ENCODE measurements around the gene ARHGEF19. TPM values are rescaled to one million over a fixed set of nuclear protein-coding genes. Genes with fewer than 3 reads are reported as not detected.
A peak's percentile ranks its signal among the peaks of the same experiment; 100 is the strongest.

ARHGEF19 gene
- total and polyA plus RNA-seq, 2 of the 13 experiments (the other 11 are each of a cell fraction or from before 2014, with no cell fraction given): 1.7 to 1.8 TPM

DNA sequence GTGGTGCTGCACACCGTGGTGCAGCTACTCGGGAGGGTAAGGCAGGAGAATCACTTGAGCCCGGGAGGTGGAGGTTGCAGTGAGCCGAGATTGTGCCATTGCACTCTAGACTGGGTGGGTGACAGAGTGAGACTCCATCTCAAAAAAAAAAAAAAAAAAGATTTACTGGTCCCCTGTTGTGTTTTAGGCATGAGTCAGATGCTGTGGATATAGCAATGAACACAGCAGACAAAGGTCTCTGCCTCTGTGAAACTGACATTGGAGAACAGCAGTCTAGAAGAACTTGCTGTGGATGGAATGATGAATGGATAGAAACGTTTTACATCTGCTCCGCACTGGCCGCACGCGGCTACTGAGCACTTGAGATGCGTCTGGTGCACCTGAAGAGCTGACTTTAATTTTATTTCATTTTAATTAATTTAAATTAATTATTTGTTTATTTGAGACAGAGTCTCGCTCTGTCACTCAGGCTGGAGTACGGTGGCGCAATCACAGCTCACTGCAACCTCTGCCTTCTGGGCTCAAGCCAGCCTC is 32.1 kb downstream of the ARHGEF19 start:
- Histone ChIP-seq H3K9me3 (ENCODE audit: low read length) (no peaks in the 10 kb centered on the region), H2AFZ (ENCODE audit: low read length) (no peak overlapping the region), H3K27ac (ENCODE audit: extremely low read length, insufficient read depth, low read length) (no peak overlapping the region), H3K4me2 (ENCODE audit: low read depth, low read length) (no peak overlapping the region), H3K9ac (ENCODE audit: insufficient read depth, low read depth, low read length) (no peak overlapping the region), H3K36me3 (replicated peaks in 1 of 2; ENCODE audit: control insufficient read depth in 1 of 2, insufficient read depth in 2 of 2, low read length in 2 of 2) (no peaks in the 10 kb centered on the region), H3K4me1 (ENCODE audit: insufficient read depth, low read length) (peaks cover 99% of the 10 kb centered on the region), H4K20me1 (ENCODE audit: insufficient read depth, low read length) (no peaks in the 10 kb centered on the region), H3K27me3 (ENCODE audit: control insufficient read depth in 1 of 2, insufficient read depth in 2 of 2, low read length in 2 of 2) (no peaks in the 10 kb centered on the region), H3K79me2 (ENCODE audit: insufficient read depth, low read length) (no peaks in the 10 kb centered on the region), H3K4me3 (replicated peaks in 1 of 3; ENCODE audit: insufficient read depth in 1 of 3, low read depth in 2 of 3, low read length in 3 of 3) (no peak overlapping the region)
- intact Hi-C loops (cut with micrococcal nuclease; ENCODE audit: unreplicated experiment) (no loop called here), in situ Hi-C loops (cut with HindIII; ENCODE audit: extremely low pct_ligation_motif_present, low pct_unique_long_range_greater_than_20kb) (loop anchor here (5.0 kb wide), 2 partner anchors 33 to 103 kb away; no protein-coding TSS in a partner anchor)
- DNase-seq (ENCODE audit: low spot score) (no peak), FAIRE-seq (no peak), ATAC-seq (no peak)
- 60% methylated on average over 13 of the region's 13 CpGs for WGBS (ENCODE audit: low lambda C conversion rate)
- BruUV-seq (replicated peaks): no TSS peak
- POLR2A ChIA-PET: interaction anchor here (1.1 to 4.5 kb wide), 4 partner anchors 26 to 47 kb away, joined by 3 to 51 read pairs (median 22); partner anchors contain the start of gene EPHA2
- CTCF ChIA-PET (ENCODE audit: low intra/inter-chr PET ratio, low total read pairs): no interaction called here
- TF ChIP-seq REPIN1 (CRISPR knock-in tag; IDR thresholded peaks at IDR 0.05; ENCODE audit: borderline replicate concordance, low read depth) (no peak), PAX8 (CRISPR knock-in tag; IDR thresholded peaks at IDR 0.05; ENCODE audit: borderline replicate concordance) (no peak), KDM3A (CRISPR knock-in tag; IDR thresholded peaks at IDR 0.05; ENCODE audit: low read depth) (0 out of 2 replicates have a peak, but pooled peaks have one; percentile 18), ZNF512B (CRISPR knock-in tag; IDR thresholded peaks at IDR 0.05; ENCODE audit: borderline replicate concordance) (no peak), PHF8 (CRISPR knock-in tag; IDR thresholded peaks at IDR 0.05) (0 out of 2 replicates have a peak, but pooled peaks have one; percentile 15), ELF3 (CRISPR knock-in tag; IDR thresholded peaks at IDR 0.05) (no peak), PHF21A (CRISPR knock-in tag; IDR thresholded peaks at IDR 0.05) (no peak), EP300 (IDR thresholded peaks at IDR 0.05; ENCODE audit: low read depth in 2 of 2, low read length in 2 of 2) (no peak), EP300 (CRISPR knock-in tag; IDR thresholded peaks at IDR 0.05; ENCODE audit: borderline replicate concordance) (no peak), MED8 (CRISPR knock-in tag; IDR thresholded peaks at IDR 0.05; ENCODE audit: insufficient replicate concordance) (no peak)
- TF ChIP-seq, protein P1, sequence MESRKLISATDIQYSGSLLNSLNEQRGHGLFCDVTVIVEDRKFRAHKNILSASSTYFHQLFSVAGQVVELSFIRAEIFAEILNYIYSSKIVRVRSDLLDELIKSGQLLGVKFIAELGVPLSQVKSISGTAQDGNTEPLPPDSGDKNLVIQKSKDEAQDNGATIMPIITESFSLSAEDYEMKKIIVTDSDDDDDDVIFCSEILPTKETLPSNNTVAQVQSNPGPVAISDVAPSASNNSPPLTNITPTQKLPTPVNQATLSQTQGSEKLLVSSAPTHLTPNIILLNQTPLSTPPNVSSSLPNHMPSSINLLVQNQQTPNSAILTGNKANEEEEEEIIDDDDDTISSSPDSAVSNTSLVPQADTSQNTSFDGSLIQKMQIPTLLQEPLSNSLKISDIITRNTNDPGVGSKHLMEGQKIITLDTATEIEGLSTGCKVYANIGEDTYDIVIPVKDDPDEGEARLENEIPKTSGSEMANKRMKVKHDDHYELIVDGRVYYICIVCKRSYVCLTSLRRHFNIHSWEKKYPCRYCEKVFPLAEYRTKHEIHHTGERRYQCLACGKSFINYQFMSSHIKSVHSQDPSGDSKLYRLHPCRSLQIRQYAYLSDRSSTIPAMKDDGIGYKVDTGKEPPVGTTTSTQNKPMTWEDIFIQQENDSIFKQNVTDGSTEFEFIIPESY (CRISPR knock-in tag; IDR thresholded peaks at IDR 0.05): peak; percentile 56; the same call in 1 of the 2 replicates
- TF ChIP-seq, protein P2, sequence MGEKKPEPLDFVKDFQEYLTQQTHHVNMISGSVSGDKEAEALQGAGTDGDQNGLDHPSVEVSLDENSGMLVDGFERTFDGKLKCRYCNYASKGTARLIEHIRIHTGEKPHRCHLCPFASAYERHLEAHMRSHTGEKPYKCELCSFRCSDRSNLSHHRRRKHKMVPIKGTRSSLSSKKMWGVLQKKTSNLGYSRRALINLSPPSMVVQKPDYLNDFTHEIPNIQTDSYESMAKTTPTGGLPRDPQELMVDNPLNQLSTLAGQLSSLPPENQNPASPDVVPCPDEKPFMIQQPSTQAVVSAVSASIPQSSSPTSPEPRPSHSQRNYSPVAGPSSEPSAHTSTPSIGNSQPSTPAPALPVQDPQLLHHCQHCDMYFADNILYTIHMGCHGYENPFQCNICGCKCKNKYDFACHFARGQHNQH (CRISPR knock-in tag; IDR thresholded peaks at IDR 0.05): no peak

Data from HepG2 (cell line).